ENCODE measurements around the gene IRF5.
A peak's percentile ranks its signal among the peaks of the same experiment; 100 is the strongest.
"Not testable (repeated sequence)": the region's sequence is repeated elsewhere in the genome, so short reads cannot be mapped to it uniquely, and the experiment has no call there.

The IRF5 gene

DNA sequence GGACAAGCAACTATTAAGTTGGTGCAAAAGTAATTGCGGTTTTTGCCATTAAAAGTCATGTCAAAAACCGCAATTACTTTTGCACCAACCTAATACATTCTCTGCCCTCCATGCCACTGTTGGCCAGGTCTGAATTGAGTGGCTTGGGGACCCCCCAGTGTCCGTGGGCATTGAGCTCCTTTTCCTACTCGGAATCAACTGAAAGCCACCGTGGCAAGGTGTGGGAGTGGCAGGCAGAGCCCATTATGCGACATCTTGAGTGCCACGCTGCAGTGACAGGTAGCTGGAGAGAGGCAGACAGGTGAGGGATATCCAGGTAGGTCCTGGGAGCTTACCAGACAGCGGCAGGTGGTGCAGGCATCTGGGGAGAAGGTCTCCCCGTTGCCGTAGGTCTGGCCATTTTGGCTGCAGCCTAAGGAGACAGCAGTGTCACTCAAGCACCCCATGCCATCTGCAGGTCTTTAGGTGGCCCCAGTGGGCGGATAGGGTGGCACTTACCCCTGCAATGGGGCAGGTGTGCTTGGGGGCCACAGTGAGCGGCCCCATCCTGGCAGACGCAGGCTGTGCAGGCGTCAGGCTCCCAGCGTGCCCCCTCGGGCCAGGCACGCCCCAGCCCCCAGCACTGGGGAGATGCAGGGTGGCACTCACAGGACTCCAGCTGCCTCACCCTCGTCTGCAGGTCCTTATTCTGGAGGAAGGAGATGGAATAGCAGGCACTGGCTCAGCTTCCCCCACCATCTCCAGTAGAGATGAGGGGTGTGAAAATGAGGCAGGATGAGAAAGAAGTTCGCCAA, 30.8 kb upstream of the IRF5 start:
- DNase-seq: no peak

- DNase-seq: no peak
Observed at GRCh38 chr7:128908750-128909624, 28.7 kb upstream of the IRF5 start.

- no peak for DNase-seq
Observed at GRCh38 chr7:128909625-128910568, 27.8 kb upstream of the IRF5 start.

GRCh38 chr7:128910569-128910945, 27.2 kb upstream of the IRF5 start, which contains the start of gene KCP:
KCP (minus strand) TSS chr7:128910709; CDS start chr7:128910676, 33 bp downstream.
- DNase-seq: no peak

GRCh38 chr7:128911423-128912031, 26.2 kb upstream of the IRF5 start:
- peak in 1 of 2 donors; percentile 19 for DNase-seq

DNA sequence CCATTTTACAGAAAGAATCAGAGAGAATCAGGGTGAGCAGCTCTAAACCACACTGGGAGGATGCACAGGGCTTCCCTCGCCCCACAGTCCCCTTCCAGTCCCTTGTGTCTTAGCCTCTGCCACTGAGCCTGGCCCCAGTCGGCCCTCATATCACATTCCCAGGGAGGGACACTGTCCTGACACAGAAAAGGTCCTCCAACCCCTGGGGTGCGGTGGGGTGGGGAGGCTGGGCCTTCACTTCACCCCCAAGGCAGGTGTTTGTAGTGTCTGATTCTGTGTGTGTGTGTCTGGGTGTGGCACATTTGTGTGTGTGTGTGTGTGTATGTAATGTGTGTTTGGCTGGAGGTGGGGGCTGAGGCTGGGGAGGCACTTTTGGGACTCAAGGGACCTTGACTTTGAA, 25.4 kb upstream of the IRF5 start:
- no peak for DNase-seq

- not testable (repeated sequence) for DNase-seq
Observed at GRCh38 chr7:128912709-128913495, 24.8 kb upstream of the IRF5 start.

DNA sequence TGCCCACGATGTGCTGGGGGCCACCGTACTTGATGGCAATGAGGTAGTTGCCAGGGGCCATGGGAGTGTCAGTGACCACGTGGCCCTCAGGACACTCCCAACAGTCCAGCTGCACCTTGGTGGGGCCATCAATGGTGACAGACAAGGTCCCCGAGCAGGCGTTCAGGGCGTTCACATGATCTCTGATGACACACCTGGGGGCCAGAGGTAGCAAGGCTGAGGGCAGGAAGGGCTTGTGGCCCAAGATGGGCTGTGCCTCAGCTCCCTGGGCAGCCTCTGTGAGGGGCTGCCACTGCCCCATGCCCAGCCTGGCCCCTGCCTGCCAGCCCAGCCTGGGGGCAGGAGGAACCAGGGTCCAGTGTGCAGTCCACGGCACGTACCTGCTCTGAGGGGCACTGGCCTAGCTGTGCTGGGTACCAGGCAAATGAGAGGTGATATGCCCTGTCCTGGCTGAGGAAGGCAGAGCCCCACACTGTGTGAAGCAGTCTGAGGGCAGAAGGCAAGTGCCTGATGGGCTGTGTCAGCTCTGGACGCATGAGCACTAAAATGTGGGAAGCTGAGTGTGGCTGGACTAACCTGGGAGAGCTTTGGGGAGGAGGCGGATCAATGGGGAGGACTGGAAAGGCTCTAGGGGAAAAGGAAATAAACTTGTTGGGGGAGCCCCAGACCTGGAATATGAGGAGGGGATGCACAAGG, 23.7 kb upstream of the IRF5 start:
- no peak for DNase-seq

- no peak for DNase-seq
Observed at GRCh38 chr7:128914566-128915151, 23.1 kb upstream of the IRF5 start.

GRCh38 chr7:128915271-128915819, 22.4 kb upstream of the IRF5 start:
- no peak for DNase-seq

DNA sequence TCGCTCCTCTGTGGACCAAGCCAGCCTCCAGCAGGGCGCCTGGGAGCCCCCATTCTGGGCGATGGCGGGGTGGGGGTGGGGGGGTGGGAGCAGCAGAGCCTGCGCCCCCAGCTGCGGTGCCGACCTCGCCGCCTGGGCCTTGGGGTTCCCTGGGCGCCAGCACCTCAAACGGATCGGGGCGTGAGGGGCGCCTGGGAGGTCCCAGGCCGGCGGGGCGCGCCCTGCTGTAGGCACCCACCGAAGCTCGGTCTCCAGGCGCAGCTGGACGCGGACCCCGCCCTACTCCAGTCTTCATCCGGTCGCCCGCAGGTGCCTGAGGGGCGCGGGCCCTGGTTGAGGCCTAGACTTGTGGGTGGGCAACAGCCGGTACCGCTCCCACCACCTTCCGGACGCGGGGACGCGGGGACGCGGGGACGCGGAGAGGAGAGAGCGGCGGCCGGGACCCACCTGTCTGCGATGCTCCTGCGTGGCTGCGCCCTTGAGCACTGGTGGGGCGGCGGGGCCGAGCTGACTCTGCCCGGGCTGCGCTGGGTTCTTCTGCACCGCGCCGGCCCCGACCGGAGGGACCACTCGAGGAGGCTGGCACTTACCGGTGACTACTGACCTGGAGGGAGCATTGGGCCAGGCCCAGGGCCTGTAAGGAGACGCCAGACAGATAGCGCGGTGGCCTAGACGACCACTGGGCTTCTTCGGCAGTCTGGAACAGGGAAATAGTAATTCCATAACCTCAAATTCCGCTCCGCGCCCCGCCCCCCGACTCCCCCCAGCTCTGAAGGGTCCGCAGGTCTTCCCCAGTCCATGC, 21.7 kb upstream of the IRF5 start:
- DNase-seq: no peak

DNA sequence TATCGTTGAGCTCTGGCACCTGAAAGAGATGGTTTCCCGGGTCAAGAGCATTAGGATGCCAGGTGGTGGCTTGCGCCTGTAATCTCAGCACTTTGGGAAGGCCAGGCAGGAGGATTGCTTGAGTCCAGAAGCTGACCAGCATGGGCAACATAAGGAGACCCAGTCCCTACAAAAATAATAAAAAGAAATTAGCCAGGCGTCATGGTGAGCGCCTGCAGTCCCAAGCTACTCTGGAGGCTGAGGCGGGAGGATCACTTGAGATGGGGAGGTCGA, 21.1 kb upstream of the IRF5 start:
- no peak for DNase-seq

DNA sequence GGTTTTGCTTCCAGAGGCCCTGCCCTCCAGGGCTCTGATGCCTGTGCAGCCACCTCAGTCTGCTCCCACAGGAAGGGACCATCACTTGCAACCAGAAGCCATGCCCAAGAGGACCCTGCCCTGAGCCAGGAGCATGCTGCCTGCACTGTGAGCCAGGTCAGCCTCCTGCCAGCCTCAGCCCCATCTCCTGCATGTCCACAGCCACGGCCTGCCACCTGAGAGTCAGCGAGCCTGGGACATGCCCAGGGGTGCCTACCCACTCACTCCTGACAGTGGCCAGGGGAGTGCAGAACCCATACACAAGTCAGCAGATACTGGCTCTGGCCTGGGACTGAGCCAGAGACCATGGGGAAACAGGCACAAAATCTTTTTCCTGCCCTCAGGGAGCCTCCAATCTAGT, 20.6 kb upstream of the IRF5 start:
- no peak for DNase-seq

GRCh38 chr7:128918016-128918665, 19.6 kb upstream of the IRF5 start:
- no peak for DNase-seq

GRCh38 chr7:128919241-128919640, 18.5 kb upstream of the IRF5 start:
- no peak for DNase-seq

DNA sequence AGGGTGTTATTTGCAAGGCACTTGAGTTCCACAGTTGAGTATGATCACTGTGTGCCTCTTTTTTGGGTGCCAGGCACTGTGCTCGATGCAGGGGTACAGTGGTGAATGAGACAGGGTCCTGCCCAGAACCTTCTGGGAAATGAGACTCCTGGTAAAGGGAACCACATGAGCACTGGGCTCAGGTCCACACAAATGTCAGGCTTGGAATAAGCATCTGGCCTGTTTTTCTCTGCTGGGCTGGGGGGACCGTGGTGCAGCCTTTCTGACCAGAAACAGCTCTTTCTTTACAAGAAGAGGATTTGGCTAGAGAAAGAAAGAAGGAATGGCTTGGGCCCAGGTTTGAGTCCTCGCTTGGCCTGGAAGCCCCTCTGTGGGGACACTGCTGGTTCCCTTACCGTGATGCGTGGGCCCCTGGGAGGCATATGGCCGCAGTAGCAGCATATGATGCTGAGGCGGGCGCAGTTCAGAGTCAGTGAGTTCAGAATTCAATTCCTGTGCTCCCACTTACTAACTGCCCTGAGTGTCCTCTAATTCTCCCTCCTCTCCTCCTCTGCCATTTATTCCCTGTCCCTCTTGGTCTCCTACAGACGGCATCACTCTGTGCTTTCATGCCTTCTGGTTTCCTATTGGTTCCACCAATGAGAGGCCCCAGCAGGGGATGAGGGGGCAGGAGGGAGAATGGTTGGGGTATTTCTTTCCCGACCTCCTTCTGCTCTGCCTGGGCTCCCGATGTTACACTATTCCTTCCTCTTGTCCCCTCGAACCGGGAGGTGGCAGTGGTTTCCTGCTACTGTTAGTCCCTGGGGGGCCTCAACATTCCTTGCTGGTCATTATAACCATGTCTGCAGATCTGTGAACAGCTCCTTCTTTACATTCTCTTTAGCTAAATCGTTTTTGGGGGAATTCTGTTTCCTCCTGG, 17.6 kb upstream of the IRF5 start:
- DNase-seq: no peak

DNA sequence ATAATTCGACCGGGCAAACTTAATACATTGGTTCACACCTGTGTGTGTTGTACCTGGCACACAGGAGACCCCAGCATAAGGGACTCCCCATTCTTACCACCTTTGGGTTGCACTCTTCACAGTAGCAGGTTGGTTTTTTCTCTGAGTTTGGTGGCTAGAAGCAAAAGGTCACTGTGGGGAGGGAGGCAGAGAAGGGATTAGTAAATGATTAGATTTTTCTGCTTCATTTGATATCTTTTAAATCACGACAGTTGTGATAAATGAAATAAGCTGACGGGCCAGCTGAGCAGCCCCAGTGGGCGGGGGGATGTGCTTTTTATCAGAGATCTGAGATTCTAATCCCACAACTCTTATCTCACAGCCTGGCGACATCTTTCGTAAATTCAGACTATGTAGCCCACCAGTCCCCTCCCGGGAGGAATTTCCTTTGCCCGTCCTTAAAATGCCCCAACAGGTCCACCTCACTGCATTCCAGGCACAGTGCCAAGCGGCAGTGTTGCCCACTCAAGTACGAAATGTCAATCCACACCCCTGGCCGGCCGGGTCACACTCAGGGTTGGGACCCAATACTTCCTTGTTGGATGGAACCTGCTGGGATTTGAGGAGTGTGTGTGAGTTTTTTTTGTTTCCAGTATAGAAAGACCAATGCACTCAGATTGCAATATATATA, 16.7 kb upstream of the IRF5 start:
- DNase-seq: no peak

Measured in inflammatory macrophage treated with lipopolysaccharide for 1 hour (primary cell).